Right cardiac atrium (tissue), 5 donors: Measurements from ENCODE around the gene BMS1. TPM values are rescaled to one million over a fixed set of nuclear protein-coding genes. Genes with fewer than 3 reads are reported as not detected.
A peak's percentile ranks its signal among the peaks of the same experiment; 100 is the strongest.
"Not testable (repeated sequence)": the region's sequence is repeated elsewhere in the genome, so short reads cannot be mapped to it uniquely, and the experiment has no call there.

Experiments
- ATAC-seq, 2 donors: fragments of 200-7000 bp; cut with Tn5 transposase; one replicate each; pipeline versions ENCODE4 v1.8.0 to v1.9.1; 2020; ENCODE audit warnings: moderate library complexity in 2 of 2, mild to moderate bottlenecking in 1 of 2
- DNase-seq, 3 donors: peaks; one replicate each; pipeline ENCODE4 v3.0.0-alpha.2; 2020
- H3K27ac ChIP-seq: one replicate; pipeline ENCODE4 v1.5.1; 2013; ENCODE audit warnings: mild to moderate bottlenecking, low read length, control low read depth, moderate library complexity
- H3K27me3 ChIP-seq: one replicate; pipeline ENCODE4 v1.6.1; 2013; ENCODE audit not compliant: control insufficient read depth, insufficient read depth
- H3K4me1 ChIP-seq: one replicate; pipeline ENCODE4 v1.6.1; 2013; ENCODE audit warnings: low read length; ENCODE audit not compliant: control insufficient read depth, insufficient read depth
- H3K4me3 ChIP-seq: one replicate; pipeline ENCODE4 v1.5.1; 2013; ENCODE audit warnings: low read length, control low read depth
- H3K9me3 ChIP-seq: one replicate; pipeline ENCODE4 v1.6.1; 2013; ENCODE audit warnings: low read length; ENCODE audit not compliant: control insufficient read depth
- WGBS: extraction: QIAGEN DNeasy Blood & Tissue Kit; methylation state at CpG from one replicate; pipeline ENCODE4 v1.1.7; 2013; 5-methylcytosine and 5-hydroxymethylcytosine counted together
- intact Hi-C, 4 donors: fragments of 100-400 bp; cut with DNase I; formaldehyde crosslinking; loops; one replicate each; pipeline versions ENCODE4 v1.11.0 to v1.14.0; 2022 to 2023
- polyA plus RNA-seq: library from polyadenylated mRNA; stranded (reverse); fragments of 200-250 nt; gene quantifications from one replicate; pipeline ENCODE4 v1.2.3, GENCODE V29; 2013
- total RNA-seq, 4 donors: library from RNA; stranded (reverse); fragmentation: NEBNext Ultra II Directional; extraction: Animal tissue kit (Norgen Biotek cat#: 25700); gene quantifications; one replicate each; pipeline ENCODE4 v1.2.1, GENCODE V29; 2021
- donor health status: healthy with polysubstance abuse.
- donor health status: DM: no; HTN: yes; CAD: no.
- donor health status: DM: no; HTN: no; CAD: no.
- donor health status: DM: no; HTN: yes; CAD: no; lungs with severe emphysema.
- donor health status: DM: yes; HTN: yes; CAD: no.

The BMS1 gene
- total and polyA plus RNA-seq, 5 donors = 6.8 to 13.1 (median 11.9) TPM

GRCh38 chr10:42828391-42828790, 45.8 kb downstream of the BMS1 start:
- WGBS = 86% methylated on average over 4 of the region's 4 CpGs
- H3K27me3 ChIP-seq, DNase-seq, intact Hi-C loops, H3K27ac ChIP-seq, ATAC-seq, H3K9me3 ChIP-seq, H3K4me3 ChIP-seq, H3K4me1 ChIP-seq: not testable (repeated sequence)

- ATAC-seq (no peak), DNase-seq (no peak)
- Histone ChIP-seq H3K9me3 (no peaks in the 10 kb centered on the region), H3K27ac (no peak overlapping the region), H3K4me3 (no peak overlapping the region), H3K4me1 (no peaks in the 10 kb centered on the region), H3K27me3 (no peaks in the 10 kb centered on the region)
- intact Hi-C loops = no loop called here
- WGBS = 67% methylated on average over 7 of the region's 7 CpGs
Observed at GRCh38 chr10:42830237-42830636, 47.6 kb downstream of the BMS1 start.

- no peak for ATAC-seq
- intact Hi-C loops = no loop called here
- WGBS = 43% methylated on average over 14 of the region's 14 CpGs
Observed at GRCh38 chr10:42836096-42836495, 53.5 kb downstream of the BMS1 start.

GRCh38 chr10:42836771-42837468, 54.3 kb downstream of the BMS1 start:
- peak; percentile 51 to 59 for ATAC-seq
- Histone ChIP-seq H3K9me3 (no peaks in the 10 kb centered on the region), H3K4me3 (peak overlapping the region; percentile 61), H3K27me3 (no peaks in the 10 kb centered on the region), H3K27ac (no peak overlapping the region), H3K4me1 (no peaks in the 10 kb centered on the region)
- DNase-seq = peak in 1 of 3 donors; percentile 56
- intact Hi-C loops = no loop called here
- WGBS = 4% methylated on average over 60 of the region's 60 CpGs

More at GRCh38 chr10:42836096-42836495, 53.5 kb downstream of the BMS1 start:
- no peak overlapping the region for H3K27ac ChIP-seq
- DNase-seq = peak in 1 of 3 donors; percentile 47
- no peak overlapping the region for H3K4me3 ChIP-seq
- no peaks in the 10 kb centered on the region for H3K27me3 ChIP-seq
- H3K9me3 ChIP-seq = no peaks in the 10 kb centered on the region
- H3K4me1 ChIP-seq = no peaks in the 10 kb centered on the region

GRCh38 chr10:42844810-42845209, 62.2 kb downstream of the BMS1 start:
- H3K27me3 ChIP-seq, H3K9me3 ChIP-seq, H3K4me1 ChIP-seq, H3K27ac ChIP-seq, intact Hi-C loops, DNase-seq, H3K4me3 ChIP-seq, ATAC-seq: not testable (repeated sequence)
- WGBS = 14% methylated on average over 5 of the region's 5 CpGs

GRCh38 chr10:42847261-42847660, 64.7 kb downstream of the BMS1 start:
- H3K27ac ChIP-seq, H3K27me3 ChIP-seq, ATAC-seq, H3K9me3 ChIP-seq, DNase-seq, H3K4me3 ChIP-seq, intact Hi-C loops, H3K4me1 ChIP-seq: not testable (repeated sequence)
- 92% methylated on average over 28 of the region's 28 CpGs for WGBS

GRCh38 chr10:42850931-42851330, 68.3 kb downstream of the BMS1 start:
- 42% methylated on average over 4 of the region's 4 CpGs for WGBS
- Histone ChIP-seq H3K9me3 (no peaks in the 10 kb centered on the region), H3K27me3 (no peaks in the 10 kb centered on the region), H3K4me3 (no peak overlapping the region), H3K4me1 (no peaks in the 10 kb centered on the region), H3K27ac (no peak overlapping the region)
- ATAC-seq = no peak
- DNase-seq = no peak
- intact Hi-C loops = no loop called here

- H3K9me3 ChIP-seq = no peaks in the 10 kb centered on the region
- no peak for ATAC-seq
- 48% methylated on average over 15 of the region's 15 CpGs for WGBS
- H3K27ac ChIP-seq = no peak overlapping the region
- intact Hi-C loops = no loop called here
- no peak for DNase-seq
- H3K4me3 ChIP-seq = no peak overlapping the region
- no peaks in the 10 kb centered on the region for H3K4me1 ChIP-seq
- H3K27me3 ChIP-seq = no peaks in the 10 kb centered on the region
Observed at GRCh38 chr10:42859256-42859655, 76.7 kb downstream of the BMS1 start.

GRCh38 chr10:42860016-42860415, 77.4 kb downstream of the BMS1 start:
- not testable (repeated sequence) for H3K9me3 ChIP-seq, H3K4me3 ChIP-seq, H3K27me3 ChIP-seq, DNase-seq, ATAC-seq, H3K27ac ChIP-seq, H3K4me1 ChIP-seq
- WGBS = 81% methylated on average over 11 of the region's 11 CpGs
- intact Hi-C loops = loop anchor here in 1 of 4 donors (10.0 kb wide), 1 partner anchor 245 kb away; no protein-coding TSS in a partner anchor

GRCh38 chr10:42862801-42863200, 80.2 kb downstream of the BMS1 start:
- H3K4me3 ChIP-seq, H3K9me3 ChIP-seq, H3K27ac ChIP-seq, DNase-seq, H3K4me1 ChIP-seq, ATAC-seq, H3K27me3 ChIP-seq: not testable (repeated sequence)
- 56% methylated on average over 6 of the region's 6 CpGs for WGBS
- intact Hi-C loops = loop anchor here in 1 of 4 donors (10.0 kb wide), 1 partner anchor 242 kb away; no protein-coding TSS in a partner anchor

GRCh38 chr10:42864575-42864974, 82.0 kb downstream of the BMS1 start:
- DNase-seq (no peak), ATAC-seq (no peak)
- no peaks in the 10 kb centered on the region for H3K27me3 ChIP-seq
- intact Hi-C loops = loop anchor here in 1 of 4 donors (10.0 kb wide), 1 partner anchor 240 kb away; no protein-coding TSS in a partner anchor
- 17% methylated on average over 8 of the region's 8 CpGs for WGBS
- H3K9me3 ChIP-seq = no peaks in the 10 kb centered on the region
- H3K4me3 ChIP-seq = no peak overlapping the region
- H3K4me1 ChIP-seq = no peaks in the 10 kb centered on the region
- no peak overlapping the region for H3K27ac ChIP-seq
